HepG2 (cell line): ENCODE data around the gene LENEP.

Experiments used
- BRCA1 ChIP-seq: sonication (generic); formaldehyde crosslinking; IDR thresholded peaks from 2 replicates; pipeline ENCODE4 v1.4.0; 2020; ENCODE audit warnings: missing genetic modification reagents
- CTCF ChIP-seq: sonication (generic); formaldehyde crosslinking; IDR thresholded peaks from 2 replicates; pipeline ENCODE4 v1.5.0; 2020; ENCODE audit warnings: mild to moderate bottlenecking, missing genetic modification reagents, moderate library complexity
- FOSL2 ChIP-seq: sonication (generic); formaldehyde crosslinking; IDR thresholded peaks from 2 replicates; pipeline ENCODE4 v1.4.0; 2020; ENCODE audit warnings: missing genetic modification reagents
- FOXM1 ChIP-seq: sonication (generic); formaldehyde crosslinking; IDR thresholded peaks from 2 replicates; pipeline ENCODE4 v1.5.0; 2020; ENCODE audit warnings: missing genetic modification reagents
- KLF11 ChIP-seq: IDR thresholded peaks from 2 replicates; pipeline ENCODE4 v1.6.1; 2016; ENCODE audit warnings: missing compliant biosample characterization
- MXI1 ChIP-seq: IDR thresholded peaks from 3 replicates; pipeline ENCODE4 v1.6.1; 2012; ENCODE audit warnings: low read depth, low read length, inconsistent platforms, borderline replicate concordance
- MYPOP ChIP-seq: sonication (generic); formaldehyde crosslinking; IDR thresholded peaks from 2 replicates; pipeline ENCODE4 v1.8.1; 2023; ENCODE audit warnings: mild to moderate bottlenecking, moderate library complexity, missing genetic modification reagents
- PITX1 ChIP-seq: sonication (generic); formaldehyde crosslinking; IDR thresholded peaks from 2 replicates; pipeline ENCODE4 v1.5.1; 2020; ENCODE audit warnings: mild to moderate bottlenecking, missing genetic modification reagents
- POLR2A ChIP-seq, 2 experiments: IDR thresholded peaks; 2 replicates each; pipeline ENCODE4 v1.6.1; 2011; ENCODE audit warnings: low read depth in 2 of 2, low read length in 2 of 2, mild to moderate bottlenecking in 1 of 2, moderate library complexity in 1 of 2; ENCODE audit not compliant: insufficient read depth in 1 of 2
- SPEN ChIP-seq: sonication (generic); formaldehyde crosslinking; IDR thresholded peaks from 2 replicates; pipeline ENCODE4 v1.5.1; 2020; ENCODE audit warnings: low read depth, mild to moderate bottlenecking, missing genetic modification reagents
- TAF1 ChIP-seq: sonication (generic); formaldehyde crosslinking; IDR thresholded peaks from 2 replicates; pipeline ENCODE4 v1.4.0; 2020; ENCODE audit warnings: missing genetic modification reagents
- TRIM24 ChIP-seq: sonication (generic); formaldehyde crosslinking; IDR thresholded peaks from 2 replicates; pipeline ENCODE4 v1.8.0; 2022; ENCODE audit warnings: mild to moderate bottlenecking, missing genetic modification reagents
- ZSCAN5A ChIP-seq: sonication (generic); formaldehyde crosslinking; IDR thresholded peaks from 2 replicates; pipeline ENCODE4 v1.8.0; 2022; ENCODE audit warnings: mild to moderate bottlenecking, missing genetic modification reagents, borderline replicate concordance

GRCh38 chr1:155012026-155012546, 18.7 kb downstream of the LENEP start:
- TF ChIP-seq PITX1 (CRISPR knock-in tag) (no peak), CTCF (CRISPR knock-in tag) (no peak), ZSCAN5A (CRISPR knock-in tag) (no peak), FOSL2 (CRISPR knock-in tag) (no peak), TAF1 (CRISPR knock-in tag) (no peak), POLR2A (IDR thresholded peaks at IDR 0.05; ENCODE audit: insufficient read depth in 1 of 2, low read depth in 2 of 2, low read length in 2 of 2) (no peak; a peak in 1 of 4 replicates), KLF11 (CRISPR knock-in tag) (no peak), BRCA1 (CRISPR knock-in tag) (no peak), FOXM1 (no peak), SPEN (CRISPR knock-in tag) (no peak), MXI1 (no peak), MYPOP (no peak), TRIM24 (no peak)
